ENCODE measurements around the gene NRG2.

NRG2 gene

GRCh38 chr5:139862803-139863202 lies 180.3 kb downstream of the NRG2 start:
- Histone ChIP-seq H3K27ac (ENCODE audit: low read length) (no peak overlapping the region), H3K4me3 (ENCODE audit: low read length) (no peak overlapping the region), H3K4me1 (ENCODE audit: insufficient read depth, low read length) (no peaks in the 10 kb centered on the region), H3K9ac (ENCODE audit: low read depth, low read length) (no peak overlapping the region), H3K27me3 (ENCODE audit: insufficient read depth, low read length) (peaks cover 6% of the 10 kb centered on the region; the same call in 1 of the 2 replicates), H3K9me3 (ENCODE audit: insufficient read depth, low read depth, low read length) (no peaks in the 10 kb centered on the region), H3K36me3 (ENCODE audit: insufficient read depth, low read depth, low read length) (no peaks in the 10 kb centered on the region)

DNA sequence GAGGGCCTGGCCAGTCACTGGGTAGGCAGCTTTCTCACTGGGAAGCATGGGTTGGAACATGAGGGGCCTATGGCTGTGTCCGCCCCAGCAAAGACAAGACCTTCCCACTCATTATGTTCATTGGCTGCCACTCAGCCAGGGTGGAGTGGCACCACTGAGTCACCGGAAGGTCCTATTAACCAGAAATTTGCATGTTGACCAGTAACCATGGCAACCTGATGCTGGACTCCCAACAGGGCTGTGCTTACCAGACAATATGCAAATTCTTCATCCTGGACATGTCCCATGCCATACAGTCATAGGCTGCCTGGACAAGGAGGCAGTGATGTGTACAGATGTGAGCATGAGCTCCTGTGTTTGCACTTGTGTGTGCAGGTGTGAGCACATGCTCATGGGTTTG lies 180.8 kb downstream of the NRG2 start:
- Histone ChIP-seq H3K4me3 (ENCODE audit: low read length) (no peak overlapping the region), H3K27ac (ENCODE audit: low read length) (no peak overlapping the region), H3K27me3 (ENCODE audit: insufficient read depth, low read length) (peaks cover 6% of the 10 kb centered on the region; the same call in 1 of the 2 replicates), H3K9me3 (ENCODE audit: insufficient read depth, low read depth, low read length) (no peaks in the 10 kb centered on the region), H3K9ac (ENCODE audit: low read depth, low read length) (no peak overlapping the region), H3K4me1 (ENCODE audit: insufficient read depth, low read length) (no peaks in the 10 kb centered on the region), H3K36me3 (ENCODE audit: insufficient read depth, low read depth, low read length) (no peaks in the 10 kb centered on the region)

DNA sequence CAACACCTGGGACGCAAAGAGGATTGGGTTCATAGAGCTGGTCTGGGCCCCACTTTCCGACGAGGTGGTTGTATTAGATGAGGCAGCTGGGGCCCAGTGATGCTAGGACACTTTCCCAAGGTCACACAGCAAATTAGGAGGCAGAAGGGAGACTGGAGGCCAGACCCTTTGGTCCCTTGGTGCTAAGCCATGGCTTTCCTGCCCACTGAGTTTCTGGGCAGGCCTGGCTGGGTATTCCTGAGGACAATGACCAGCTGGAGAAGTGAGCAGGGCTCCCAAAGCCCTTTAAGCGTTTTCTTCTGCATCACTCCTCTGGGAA lies 181.3 kb downstream of the NRG2 start:
- Histone ChIP-seq H3K4me1 (ENCODE audit: insufficient read depth, low read length) (no peaks in the 10 kb centered on the region), H3K9ac (ENCODE audit: low read depth, low read length) (no peak overlapping the region), H3K9me3 (ENCODE audit: insufficient read depth, low read depth, low read length) (no peaks in the 10 kb centered on the region), H3K27me3 (ENCODE audit: insufficient read depth, low read length) (peaks cover 6% of the 10 kb centered on the region; the same call in 1 of the 2 replicates), H3K36me3 (ENCODE audit: insufficient read depth, low read depth, low read length) (no peaks in the 10 kb centered on the region), H3K27ac (ENCODE audit: low read length) (no peak overlapping the region), H3K4me3 (ENCODE audit: low read length) (no peak overlapping the region)

DNA sequence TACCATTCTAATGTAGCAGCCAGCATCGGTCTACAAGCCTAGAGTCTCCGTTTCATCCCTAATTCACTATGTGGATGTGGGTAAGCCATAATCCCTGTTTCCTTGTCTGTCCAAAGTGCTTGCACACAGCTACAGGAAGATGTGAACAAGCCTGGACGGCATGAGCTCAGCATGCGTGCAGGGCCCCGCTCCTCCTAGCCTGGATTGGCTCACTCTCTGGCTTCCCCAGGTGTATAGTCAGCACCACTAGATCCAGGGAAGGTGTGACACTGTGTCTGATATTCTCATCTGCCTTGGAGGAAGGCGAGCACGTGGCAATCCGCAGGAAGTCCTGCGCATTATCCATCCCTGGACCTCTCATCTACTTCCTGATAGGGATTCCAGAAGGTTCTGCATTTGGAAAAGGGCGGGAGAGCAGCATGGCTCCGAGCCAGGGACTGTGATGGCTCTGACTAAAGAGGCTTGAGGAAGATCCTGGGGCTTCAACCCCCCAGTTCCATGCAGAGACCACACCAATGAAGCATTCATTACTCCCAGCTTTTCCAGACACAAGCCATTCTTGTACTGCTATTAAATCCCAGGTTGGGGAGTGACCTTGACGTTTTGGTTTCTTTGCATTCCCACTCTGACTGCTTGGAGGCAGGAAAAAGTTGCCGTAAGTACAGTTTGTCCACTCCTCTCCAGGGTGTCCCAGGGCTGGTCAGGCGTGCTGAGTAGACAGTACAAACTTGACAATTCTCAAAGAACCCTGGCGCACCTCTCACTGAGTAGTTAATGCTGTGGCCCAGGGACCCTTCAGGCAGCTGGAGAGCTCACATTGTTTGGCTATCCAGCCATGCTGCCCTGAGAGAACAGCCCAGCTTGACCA lies 181.8 kb downstream of the NRG2 start:
- H3K4me3 ChIP-seq (ENCODE audit: low read length): no peak overlapping the region
- no peaks in the 10 kb centered on the region for H3K9me3 ChIP-seq (ENCODE audit: insufficient read depth, low read depth, low read length)
- no peak overlapping the region for H3K27ac ChIP-seq (ENCODE audit: low read length)
- H3K4me1 ChIP-seq (ENCODE audit: insufficient read depth, low read length): no peaks in the 10 kb centered on the region
- no peak overlapping the region for H3K9ac ChIP-seq (ENCODE audit: low read depth, low read length)
- peaks cover 6% of the 10 kb centered on the region; the same call in 1 of the 2 replicates for H3K27me3 ChIP-seq (ENCODE audit: insufficient read depth, low read length)
- H3K36me3 ChIP-seq (ENCODE audit: insufficient read depth, low read depth, low read length): no peaks in the 10 kb centered on the region

DNA sequence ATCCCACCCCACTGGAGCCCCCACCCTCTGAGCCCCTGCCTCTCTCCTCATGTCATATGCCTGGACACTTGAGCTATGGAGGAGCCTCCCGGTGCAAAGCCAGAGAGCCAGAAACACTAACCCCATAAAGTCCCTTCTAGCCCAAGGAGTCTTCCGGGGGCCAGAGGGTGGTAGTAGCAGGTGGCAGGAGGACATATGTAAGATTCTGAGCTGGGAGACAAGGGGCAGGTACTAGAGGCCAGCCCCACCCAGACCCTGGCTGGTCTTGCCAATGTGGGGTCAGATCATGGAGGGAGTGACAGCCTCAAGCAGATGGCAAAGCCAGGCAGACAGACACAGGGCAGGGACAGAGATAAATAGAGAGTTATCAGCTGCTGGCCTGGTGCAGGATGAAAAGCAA lies 184.1 kb downstream of the NRG2 start:
- Histone ChIP-seq H3K9me3 (ENCODE audit: insufficient read depth, low read depth, low read length) (no peaks in the 10 kb centered on the region), H3K27ac (ENCODE audit: low read length) (no peak overlapping the region), H3K4me1 (ENCODE audit: insufficient read depth, low read length) (no peaks in the 10 kb centered on the region), H3K36me3 (ENCODE audit: insufficient read depth, low read depth, low read length) (no peaks in the 10 kb centered on the region), H3K9ac (ENCODE audit: low read depth, low read length) (no peak overlapping the region), H3K4me3 (ENCODE audit: low read length) (no peak overlapping the region), H3K27me3 (ENCODE audit: insufficient read depth, low read length) (peaks cover 6% of the 10 kb centered on the region; the same call in 1 of the 2 replicates)

DNA sequence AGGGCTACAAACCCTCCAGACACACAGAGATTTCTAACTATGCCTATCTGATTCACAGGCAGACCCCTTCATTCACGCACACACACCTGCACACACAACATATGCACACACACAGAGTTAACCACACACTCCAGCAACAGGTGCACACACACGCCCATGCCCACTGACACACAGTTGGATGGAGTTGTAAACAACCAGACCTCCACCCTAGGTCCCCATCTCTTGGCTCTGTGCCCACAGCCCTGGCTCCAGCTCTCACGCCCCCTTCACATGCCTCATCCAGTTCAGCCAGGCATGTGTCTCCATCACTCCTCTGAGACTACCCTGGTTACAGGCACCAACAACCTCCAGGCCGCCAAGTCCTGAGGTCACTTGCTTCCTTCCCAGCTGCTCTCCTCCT lies 186.4 kb downstream of the NRG2 start:
- no peaks in the 10 kb centered on the region for H3K4me1 ChIP-seq (ENCODE audit: insufficient read depth, low read length)

DNA sequence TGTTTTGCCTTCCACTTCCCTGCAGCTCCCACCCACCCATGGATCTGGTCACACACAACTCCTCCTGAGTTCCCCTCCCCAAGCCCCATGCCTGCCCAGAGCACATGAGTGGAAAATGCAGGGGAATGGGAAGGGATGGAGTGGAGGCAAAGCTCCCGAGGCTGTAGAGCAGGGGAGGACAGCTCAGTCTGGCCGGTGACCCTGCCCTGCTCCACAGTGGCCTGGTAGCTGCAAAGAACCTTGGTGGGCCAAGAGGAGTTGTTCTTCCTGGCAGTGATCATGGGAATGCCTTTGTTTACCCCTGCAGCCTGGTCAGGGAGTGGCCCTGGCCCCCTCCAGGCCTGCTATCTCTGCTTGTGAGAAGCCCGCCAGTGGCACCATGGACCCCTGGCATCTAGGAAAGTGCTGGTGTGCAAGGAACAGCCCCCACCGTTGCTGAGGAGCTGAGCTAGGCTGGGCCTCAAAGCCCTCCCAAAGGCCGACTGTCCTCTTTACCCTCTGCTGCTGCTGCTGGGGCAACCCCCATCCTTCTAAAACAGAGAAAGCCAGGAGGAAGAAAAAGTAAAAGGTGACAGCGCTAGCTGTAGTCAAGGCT lies 187.1 kb downstream of the NRG2 start:
- Histone ChIP-seq H3K36me3 (ENCODE audit: insufficient read depth, low read depth, low read length) (no peaks in the 10 kb centered on the region), H3K9me3 (ENCODE audit: insufficient read depth, low read depth, low read length) (no peaks in the 10 kb centered on the region), H3K4me1 (ENCODE audit: insufficient read depth, low read length) (no peaks in the 10 kb centered on the region), H3K4me3 (ENCODE audit: low read length) (no peak overlapping the region), H3K27ac (ENCODE audit: low read length) (no peak overlapping the region), H3K27me3 (ENCODE audit: insufficient read depth, low read length) (peaks cover 11% of the 10 kb centered on the region; the same call in 1 of the 2 replicates), H3K9ac (ENCODE audit: low read depth, low read length) (no peak overlapping the region)

More for the DNA sequence above, 186.4 kb downstream of the NRG2 start:
- Histone ChIP-seq H3K9ac (ENCODE audit: low read depth, low read length) (no peak overlapping the region), H3K27ac (ENCODE audit: low read length) (no peak overlapping the region), H3K36me3 (ENCODE audit: insufficient read depth, low read depth, low read length) (no peaks in the 10 kb centered on the region), H3K4me3 (ENCODE audit: low read length) (no peak overlapping the region), H3K9me3 (ENCODE audit: insufficient read depth, low read depth, low read length) (no peaks in the 10 kb centered on the region), H3K27me3 (ENCODE audit: insufficient read depth, low read length) (peaks cover 11% of the 10 kb centered on the region; the same call in 1 of the 2 replicates)

DNA sequence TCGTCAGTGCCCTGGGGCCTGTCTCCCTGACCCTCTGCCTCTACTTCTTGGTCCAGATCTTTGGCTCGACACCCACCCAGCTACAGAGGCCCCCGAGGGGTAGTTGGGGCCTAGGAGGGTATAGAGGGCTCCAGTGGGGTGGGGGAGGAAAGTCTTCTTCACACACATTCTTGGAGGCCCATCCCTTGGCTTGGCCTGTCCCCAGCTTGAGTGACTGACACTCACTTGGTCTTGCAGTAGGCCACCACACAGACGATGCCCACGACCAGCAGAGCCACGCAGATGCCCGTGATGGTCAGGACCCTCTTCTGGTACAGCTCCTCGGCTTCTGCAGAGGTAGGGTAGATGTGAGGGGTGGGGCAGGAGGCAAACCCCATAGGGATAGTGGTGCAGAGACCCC lies 187.6 kb downstream of the NRG2 start:
- H3K9me3 ChIP-seq (ENCODE audit: insufficient read depth, low read depth, low read length): no peaks in the 10 kb centered on the region
- H3K4me3 ChIP-seq (ENCODE audit: low read length): no peak overlapping the region
- no peak overlapping the region for H3K27ac ChIP-seq (ENCODE audit: low read length)
- H3K9ac ChIP-seq (ENCODE audit: low read depth, low read length): no peak overlapping the region
- no peaks in the 10 kb centered on the region for H3K4me1 ChIP-seq (ENCODE audit: insufficient read depth, low read length)
- H3K27me3 ChIP-seq (ENCODE audit: insufficient read depth, low read length): peaks cover 15% of the 10 kb centered on the region
- H3K36me3 ChIP-seq (ENCODE audit: insufficient read depth, low read depth, low read length): no peaks in the 10 kb centered on the region

DNA sequence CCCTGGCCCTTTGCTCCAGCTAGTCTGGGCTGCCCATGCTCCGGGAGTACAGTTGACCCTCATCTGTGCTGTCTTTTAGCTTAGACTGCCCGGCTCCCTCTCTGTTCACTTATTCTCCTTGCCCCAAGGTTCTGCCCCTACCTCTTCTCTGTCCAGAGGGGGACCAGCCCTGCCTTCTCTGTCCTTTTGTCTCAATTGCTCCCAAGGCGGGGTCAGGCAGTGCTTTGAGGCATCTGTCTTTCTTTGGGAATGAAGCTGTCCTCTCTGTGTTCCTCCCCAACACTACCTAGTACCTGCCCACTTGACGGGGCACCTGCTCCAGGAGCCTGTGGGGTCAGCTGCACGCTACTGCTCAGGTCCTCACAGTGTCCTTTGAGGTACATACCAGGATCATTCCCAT lies 188.1 kb downstream of the NRG2 start:
- no peak overlapping the region for H3K4me3 ChIP-seq (ENCODE audit: low read length)
- no peak overlapping the region for H3K9ac ChIP-seq (ENCODE audit: low read depth, low read length)
- no peaks in the 10 kb centered on the region for H3K36me3 ChIP-seq (ENCODE audit: insufficient read depth, low read depth, low read length)
- peaks cover 20% of the 10 kb centered on the region for H3K27me3 ChIP-seq (ENCODE audit: insufficient read depth, low read length)
- no peak overlapping the region for H3K27ac ChIP-seq (ENCODE audit: low read length)
- no peaks in the 10 kb centered on the region for H3K4me1 ChIP-seq (ENCODE audit: insufficient read depth, low read length)
- H3K9me3 ChIP-seq (ENCODE audit: insufficient read depth, low read depth, low read length): no peaks in the 10 kb centered on the region

DNA sequence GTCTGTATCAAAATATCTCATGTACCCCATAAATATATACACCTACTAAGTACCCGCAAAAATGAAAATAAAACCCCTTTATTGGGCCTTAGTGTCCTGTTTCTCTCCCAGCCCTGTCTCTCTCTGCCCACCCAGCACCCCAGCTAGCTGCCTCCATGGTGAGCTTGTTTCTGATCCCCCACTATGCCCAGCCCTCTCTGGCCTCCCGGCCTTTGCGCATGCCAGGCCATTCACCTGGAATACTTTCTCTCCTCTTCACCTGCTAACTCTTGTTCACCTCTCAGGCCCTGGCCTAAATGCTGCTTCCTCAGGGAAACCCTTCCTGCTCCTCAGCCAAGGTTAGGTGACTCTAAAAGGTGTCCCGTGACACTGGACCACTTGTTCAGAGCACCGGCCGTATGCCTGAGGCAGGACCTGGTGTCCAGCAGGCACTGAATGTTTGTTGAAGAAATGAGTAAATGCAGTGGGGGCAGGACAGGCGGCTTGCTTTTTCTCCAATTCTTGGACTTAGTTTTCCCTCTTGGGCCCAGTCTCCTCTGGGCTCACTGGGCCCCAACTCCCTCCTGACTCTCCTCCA lies 189.0 kb downstream of the NRG2 start:
- Histone ChIP-seq H3K9ac (ENCODE audit: low read depth, low read length) (no peak overlapping the region), H3K9me3 (ENCODE audit: insufficient read depth, low read depth, low read length) (no peaks in the 10 kb centered on the region), H3K27me3 (ENCODE audit: insufficient read depth, low read length) (peaks cover 28% of the 10 kb centered on the region)

GRCh38 chr5:139852696-139853095 lies 190.4 kb downstream of the NRG2 start:
- H3K27me3 ChIP-seq (ENCODE audit: insufficient read depth, low read length): peaks cover 35% of the 10 kb centered on the region
- H3K27ac ChIP-seq (ENCODE audit: low read length): no peak overlapping the region
- H3K9ac ChIP-seq (ENCODE audit: low read depth, low read length): no peak overlapping the region
- H3K4me3 ChIP-seq (ENCODE audit: low read length): no peak overlapping the region
- H3K36me3 ChIP-seq (ENCODE audit: insufficient read depth, low read depth, low read length): no peaks in the 10 kb centered on the region
- H3K4me1 ChIP-seq (ENCODE audit: insufficient read depth, low read length): no peaks in the 10 kb centered on the region
- no peaks in the 10 kb centered on the region for H3K9me3 ChIP-seq (ENCODE audit: insufficient read depth, low read depth, low read length)

More for the DNA sequence above, 189.0 kb downstream of the NRG2 start:
- no peak overlapping the region for H3K27ac ChIP-seq (ENCODE audit: low read length)
- no peaks in the 10 kb centered on the region for H3K36me3 ChIP-seq (ENCODE audit: insufficient read depth, low read depth, low read length)
- H3K4me1 ChIP-seq (ENCODE audit: insufficient read depth, low read length): no peaks in the 10 kb centered on the region
- H3K4me3 ChIP-seq (ENCODE audit: low read length): no peak overlapping the region

DNA sequence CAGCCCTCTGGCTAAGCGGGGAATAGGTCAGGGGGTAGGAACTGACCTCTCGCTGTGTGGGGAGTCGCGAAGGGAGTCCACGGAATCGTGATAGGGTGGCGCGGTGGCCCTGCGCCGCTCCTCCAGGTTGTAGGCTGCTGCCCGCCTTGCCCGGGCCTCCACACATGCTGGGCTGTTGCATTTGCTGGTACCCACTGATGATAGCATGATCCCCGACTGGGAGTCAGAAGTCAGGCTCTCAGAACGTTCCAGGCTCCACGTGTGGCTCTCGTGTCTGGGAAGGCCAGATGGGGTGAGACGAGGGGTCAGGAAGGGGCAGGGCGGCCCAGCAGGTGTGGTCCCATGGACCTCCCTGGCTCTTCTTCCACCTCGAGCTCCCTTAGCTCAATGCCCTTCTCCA lies 191.5 kb downstream of the NRG2 start:
- Histone ChIP-seq H3K4me3 (ENCODE audit: low read length) (no peak overlapping the region), H3K36me3 (ENCODE audit: insufficient read depth, low read depth, low read length) (no peaks in the 10 kb centered on the region), H3K27me3 (ENCODE audit: insufficient read depth, low read length) (peaks cover 47% of the 10 kb centered on the region), H3K4me1 (ENCODE audit: insufficient read depth, low read length) (no peaks in the 10 kb centered on the region), H3K9ac (ENCODE audit: low read depth, low read length) (no peak overlapping the region), H3K27ac (ENCODE audit: low read length) (no peak overlapping the region), H3K9me3 (ENCODE audit: insufficient read depth, low read depth, low read length) (no peaks in the 10 kb centered on the region)
